SK-N-SH treated with all-trans-retinoic acid at 6 μM for 48 hours (cell line): ENCODE data around the gene PSORS1C1.

Source experiments
- CSDC2 ChIP-seq: fragments of 250-450 bp; sonication (Bioruptor Pico); IDR thresholded peaks from 2 replicates; pipeline ENCODE4 v1.5.0; 2020; ENCODE audit warnings: mild to moderate bottlenecking, moderate library complexity
- OSR1 ChIP-seq: fragments of 250-450 bp; sonication (Bioruptor Pico); IDR thresholded peaks from 2 replicates; pipeline ENCODE4 v1.8.0; 2022; ENCODE audit warnings: moderate library complexity, mild to moderate bottlenecking, inconsistent platforms
- SNAI2 ChIP-seq: fragments of 250-450 bp; sonication (Bioruptor Pico); IDR thresholded peaks from 2 replicates; pipeline ENCODE4 v1.5.0; 2020; ENCODE audit warnings: mild to moderate bottlenecking, moderate library complexity
- TCF4 ChIP-seq: fragments of 250-450 bp; sonication (Bioruptor Pico); IDR thresholded peaks from 2 replicates; pipeline ENCODE4 v1.8.0; 2021; ENCODE audit warnings: mild to moderate bottlenecking, moderate library complexity, borderline replicate concordance
- TF ChIP-seq, protein P1 (sequence below): fragments of 250-450 bp; sonication (Bioruptor Pico); IDR thresholded peaks from 2 replicates; pipeline ENCODE4 v1.5.1; 2021; ENCODE audit warnings: mild to moderate bottlenecking, moderate library complexity

DNA sequence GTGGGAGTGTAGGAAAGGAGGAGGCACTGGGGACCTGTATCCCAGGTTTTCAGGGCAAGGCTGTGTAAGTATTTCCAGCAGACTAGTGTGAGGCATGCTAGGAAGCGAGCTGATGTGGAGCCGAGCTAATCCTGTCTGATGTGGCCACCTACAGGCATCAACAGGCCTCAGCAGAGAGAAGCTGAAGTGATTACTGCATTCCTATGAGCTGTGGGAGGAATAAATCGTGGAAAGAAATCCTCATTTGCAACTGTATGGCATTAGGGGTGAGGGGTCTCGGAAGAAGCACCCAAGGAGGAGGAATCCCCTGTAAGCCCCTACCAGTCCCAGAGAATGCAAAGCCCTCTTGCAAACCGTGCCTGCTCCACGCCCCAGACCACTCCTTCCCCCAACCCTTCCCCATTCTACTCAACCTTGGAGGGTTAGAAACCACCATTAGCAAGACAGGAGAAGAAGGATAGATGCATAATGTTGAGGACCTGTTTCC, 43.8 kb upstream of the PSORS1C1 start:
- TF ChIP-seq CSDC2 (no peak), OSR1 (CRISPR knock-in tag) (no peak), TCF4 (CRISPR knock-in tag) (no peak), SNAI2 (no peak)
- TF ChIP-seq, protein P1, sequence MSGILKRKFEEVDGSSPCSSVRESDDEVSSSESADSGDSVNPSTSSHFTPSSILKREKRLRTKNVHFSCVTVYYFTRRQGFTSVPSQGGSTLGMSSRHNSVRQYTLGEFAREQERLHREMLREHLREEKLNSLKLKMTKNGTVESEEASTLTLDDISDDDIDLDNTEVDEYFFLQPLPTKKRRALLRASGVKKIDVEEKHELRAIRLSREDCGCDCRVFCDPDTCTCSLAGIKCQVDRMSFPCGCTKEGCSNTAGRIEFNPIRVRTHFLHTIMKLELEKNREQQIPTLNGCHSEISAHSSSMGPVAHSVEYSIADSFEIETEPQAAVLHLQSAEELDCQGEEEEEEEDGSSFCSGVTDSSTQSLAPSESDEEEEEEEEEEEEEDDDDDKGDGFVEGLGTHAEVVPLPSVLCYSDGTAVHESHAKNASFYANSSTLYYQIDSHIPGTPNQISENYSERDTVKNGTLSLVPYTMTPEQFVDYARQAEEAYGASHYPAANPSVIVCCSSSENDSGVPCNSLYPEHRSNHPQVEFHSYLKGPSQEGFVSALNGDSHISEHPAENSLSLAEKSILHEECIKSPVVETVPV (CRISPR knock-in tag), result no peak
